ENCODE results near the gene ILRUN. TPM values are rescaled to one million over a fixed set of nuclear protein-coding genes. Genes with fewer than 3 reads are reported as not detected.

The ILRUN gene
- total and polyA plus RNA-seq, 9 donors = 29.4 to 86.5 (median 47.6) TPM

DNA sequence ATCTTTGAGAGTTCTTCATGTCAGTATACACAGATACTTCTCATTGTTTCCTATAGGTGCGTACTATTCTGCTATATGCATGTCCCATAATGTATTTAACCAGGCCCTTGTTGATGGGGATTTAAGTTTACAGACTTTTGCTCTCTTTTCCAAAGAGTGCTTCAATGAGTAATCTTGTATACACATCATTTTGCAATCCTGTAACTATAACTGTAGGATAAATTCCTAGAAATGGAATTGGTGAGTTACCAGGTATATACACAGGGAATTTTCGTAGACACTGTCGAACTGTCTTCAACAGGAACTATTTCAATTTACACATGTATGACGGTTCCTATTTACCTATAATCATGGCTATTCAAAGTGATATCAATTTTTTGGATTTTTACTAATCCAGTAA, 45.5 kb upstream of the ILRUN start:
- intact Hi-C loops (cut with DNase I) = no loop called here
- TF ChIP-seq POLR2A (IDR thresholded peaks at IDR 0.05) = no peak
- no peak for TF ChIP-seq EP300 (IDR thresholded peaks at IDR 0.05)
- TF ChIP-seq CTCF (IDR thresholded peaks at IDR 0.05) = no peak
- H3K27ac ChIP-seq = no peak overlapping the region
- H3K36me3 ChIP-seq = no peaks in the 10 kb centered on the region
- H3K4me3 ChIP-seq = no peak overlapping the region
- no peaks in the 10 kb centered on the region for H3K27me3 ChIP-seq
- H3K9me3 ChIP-seq = no peaks in the 10 kb centered on the region
- no peaks in the 10 kb centered on the region for H3K4me1 ChIP-seq (ENCODE audit: insufficient read depth)
- WGBS, 3 donors = 94% methylated on average over 4 of the region's 4 CpGs
- no peak for DNase-seq

GRCh38 chr6:34736823-34737222, 40.3 kb upstream of the ILRUN start:
- no peak for DNase-seq
- WGBS, 3 donors = 89 to 92% (median 91%) methylated on average over 3 of the region's 3 CpGs
- Histone ChIP-seq H3K27ac (no peak overlapping the region), H3K4me3 (no peak overlapping the region), H3K36me3 (no peaks in the 10 kb centered on the region), H3K9me3 (no peaks in the 10 kb centered on the region), H3K4me1 (ENCODE audit: insufficient read depth) (no peaks in the 10 kb centered on the region), H3K27me3 (no peaks in the 10 kb centered on the region)
- intact Hi-C loops (cut with DNase I) = no loop called here
- no peak for TF ChIP-seq POLR2A (IDR thresholded peaks at IDR 0.05)
- TF ChIP-seq CTCF (IDR thresholded peaks at IDR 0.05) = no peak
- no peak for TF ChIP-seq EP300 (IDR thresholded peaks at IDR 0.05)

DNA sequence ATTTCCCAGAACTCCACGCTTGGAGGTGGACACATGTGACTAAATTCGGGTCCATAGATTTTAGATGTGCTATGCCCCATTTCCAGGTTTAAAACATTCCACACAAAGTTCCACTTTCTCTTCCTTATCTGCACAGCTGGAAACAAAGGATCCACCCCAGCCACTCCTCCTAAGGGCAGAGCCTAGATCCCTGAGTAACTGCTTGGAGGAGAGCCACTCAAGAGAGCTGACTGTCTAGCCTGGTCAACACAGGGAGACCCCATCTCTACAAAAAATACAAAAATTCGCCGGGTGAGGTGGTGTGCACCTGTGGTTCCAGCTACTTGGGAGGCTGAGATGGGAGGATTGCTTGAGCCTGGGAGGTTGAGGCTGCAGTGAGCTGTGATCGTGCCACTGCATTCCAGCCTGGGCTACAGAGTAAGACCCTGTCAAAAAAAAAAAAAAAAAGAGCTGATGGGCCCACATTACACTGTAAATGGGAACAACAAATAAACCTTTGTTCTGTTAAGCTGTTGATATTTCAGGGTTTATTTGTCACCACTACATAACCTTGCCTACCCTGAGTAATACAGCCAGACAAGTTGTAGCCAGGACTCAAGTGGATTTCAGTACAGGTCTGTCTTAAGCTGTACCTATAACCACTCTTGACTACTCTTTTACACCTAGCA, 35.0 kb upstream of the ILRUN start:
- intact Hi-C loops (cut with DNase I) = no loop called here
- WGBS, 3 donors = 93 to 96% (median 94%) methylated on average over 5 of the region's 5 CpGs
- no peak for DNase-seq
- no peak overlapping the region for H3K4me3 ChIP-seq
- no peaks in the 10 kb centered on the region for H3K27me3 ChIP-seq
- no peak overlapping the region for H3K27ac ChIP-seq
- H3K36me3 ChIP-seq = no peaks in the 10 kb centered on the region
- no peaks in the 10 kb centered on the region for H3K4me1 ChIP-seq (ENCODE audit: insufficient read depth)
- TF ChIP-seq EP300 (IDR thresholded peaks at IDR 0.05) (no peak), POLR2A (IDR thresholded peaks at IDR 0.05) (no peak), CTCF (IDR thresholded peaks at IDR 0.05) (no peak)
- no peaks in the 10 kb centered on the region for H3K9me3 ChIP-seq

- Histone ChIP-seq H3K4me1 (ENCODE audit: insufficient read depth) (no peaks in the 10 kb centered on the region), H3K27me3 (no peaks in the 10 kb centered on the region), H3K9me3 (no peaks in the 10 kb centered on the region), H3K36me3 (no peaks in the 10 kb centered on the region), H3K4me3 (no peak overlapping the region), H3K27ac (no peak overlapping the region)
- no peak for DNase-seq
- intact Hi-C loops (cut with DNase I) = no loop called here
- no peak for TF ChIP-seq EP300 (IDR thresholded peaks at IDR 0.05)
- TF ChIP-seq CTCF (IDR thresholded peaks at IDR 0.05) = no peak
- TF ChIP-seq POLR2A (IDR thresholded peaks at IDR 0.05) = no peak
- WGBS, 3 donors = 62 to 68% (median 63%) methylated on average over 4 of the region's 4 CpGs
These were observed 33.3 kb upstream of the ILRUN start for GRCh38 chr6:34729631-34730470.

All from ovary (tissue), 9 donors.